Measurements from ENCODE around the gene WNT2B.

The WNT2B gene

DNA sequence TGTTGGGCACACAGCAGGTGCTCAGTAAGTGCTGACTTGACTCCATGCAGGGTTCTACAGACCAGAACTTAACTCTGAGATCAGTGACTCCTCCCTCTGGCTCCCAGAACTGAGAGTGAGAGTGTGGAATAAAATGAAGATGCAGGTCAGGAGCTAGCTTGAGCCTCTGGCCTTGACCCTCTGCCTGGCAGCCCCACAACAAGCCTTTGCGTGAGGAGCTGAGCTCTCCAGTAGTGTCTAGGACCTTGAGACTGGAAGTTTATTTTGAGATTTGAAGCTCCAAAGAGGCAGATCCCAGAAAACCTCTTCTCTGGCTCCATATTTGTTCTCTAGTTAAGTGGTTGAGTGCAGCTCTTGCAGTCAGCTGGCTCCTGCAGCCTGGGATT, 3.4 kb upstream of the WNT2B start:
- no peak for FAIRE-seq

DNA sequence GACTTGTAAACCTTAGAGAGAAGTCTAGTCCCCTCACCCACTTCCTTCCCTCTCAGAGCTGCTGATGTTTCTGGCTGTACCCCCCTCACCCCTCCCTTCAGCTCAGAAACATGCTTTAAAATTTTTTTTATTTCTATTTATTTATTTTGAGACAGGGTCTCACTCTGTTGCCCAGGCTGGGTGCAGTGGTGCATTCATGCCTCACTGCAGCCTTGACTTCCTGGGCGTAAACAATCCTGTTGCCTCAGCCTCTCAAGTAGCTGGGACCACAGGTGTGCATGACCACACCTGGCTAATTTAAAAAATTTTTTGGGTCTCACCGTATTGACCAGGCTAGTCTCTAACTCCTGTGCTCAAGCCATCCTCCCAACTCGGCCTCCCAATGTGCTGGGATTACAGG, 2.9 kb upstream of the WNT2B start:
- FAIRE-seq: no peak

DNA sequence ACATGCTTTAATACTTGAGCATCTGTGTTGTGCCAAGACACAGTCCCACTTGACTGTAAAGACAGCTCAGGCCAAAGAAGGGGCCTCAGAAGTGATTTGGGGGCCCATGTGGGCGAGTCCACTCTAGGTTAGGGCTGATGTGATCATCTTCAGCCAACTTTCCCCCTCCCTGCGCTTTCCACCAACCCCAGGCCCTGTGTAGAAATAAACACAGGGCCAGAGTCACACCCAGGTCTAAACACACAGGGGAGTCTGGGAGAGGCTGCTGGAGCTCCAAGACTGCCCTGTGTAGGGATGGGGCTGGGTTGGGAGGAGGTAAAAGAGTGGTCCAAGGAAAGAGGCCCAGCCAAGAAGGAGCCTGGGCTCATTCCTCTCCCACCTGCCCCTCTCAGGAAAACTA, 2.5 kb upstream of the WNT2B start:
- FAIRE-seq: no peak

DNA sequence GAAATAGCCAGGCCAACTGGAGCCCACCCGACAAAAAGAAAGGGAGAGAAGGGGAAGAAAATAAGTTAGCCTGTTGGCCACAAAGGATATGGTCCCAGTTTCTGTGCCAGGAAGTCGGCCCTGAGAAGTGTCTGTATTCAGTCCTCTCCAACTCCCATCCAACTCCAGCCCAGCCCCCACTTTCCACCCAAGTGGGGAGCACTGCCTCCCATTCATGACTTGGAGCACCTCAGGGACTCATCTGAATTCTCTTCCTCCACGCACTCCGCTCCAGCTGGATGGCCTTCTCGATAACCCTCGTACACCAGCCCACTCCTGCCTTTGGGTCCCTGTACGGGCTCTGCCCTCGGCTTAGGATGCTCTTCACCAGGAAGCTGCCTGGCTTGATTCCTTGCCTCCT, 2.0 kb upstream of the WNT2B start:
- FAIRE-seq: no peak

DNA sequence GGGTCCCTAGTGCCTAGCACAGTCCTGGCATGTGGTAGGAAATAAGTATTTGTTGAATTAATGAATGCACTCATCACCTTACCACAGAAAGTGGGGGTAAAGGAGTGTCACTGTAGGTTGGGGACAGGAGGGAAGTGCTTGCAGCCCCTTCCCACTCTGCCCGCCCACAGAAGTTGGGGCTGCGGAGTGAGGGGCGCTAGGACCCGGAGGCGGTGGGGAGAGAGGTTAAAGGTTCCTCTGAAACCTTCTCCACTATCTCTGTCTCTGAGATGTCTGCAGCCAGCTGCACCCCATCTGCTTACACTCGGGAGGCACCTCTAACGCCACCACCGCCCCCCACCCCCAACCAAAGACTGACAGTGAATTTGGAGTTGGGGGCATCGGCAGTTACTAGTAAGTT, 1.4 kb upstream of the WNT2B start:
- FAIRE-seq: no peak

DNA sequence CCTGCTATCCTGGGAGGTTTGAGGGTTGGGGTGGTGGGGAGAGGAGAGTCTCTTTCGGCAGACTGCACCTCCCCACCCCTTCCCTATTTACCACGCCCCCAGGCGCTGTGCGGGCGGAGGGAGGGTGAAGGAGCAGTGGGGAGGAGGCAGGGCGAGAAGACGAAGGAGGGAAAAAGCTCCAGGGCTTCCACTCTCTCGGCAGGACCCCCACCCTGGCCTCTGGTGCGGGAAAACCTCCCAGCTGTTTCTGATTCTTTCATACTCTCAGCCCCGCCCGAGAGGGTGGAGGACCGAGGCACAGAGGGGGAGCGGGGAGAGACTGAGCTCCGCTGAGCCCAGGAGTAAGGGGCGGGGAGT, 866 bp upstream of the WNT2B start:
- no peak for FAIRE-seq

DNA sequence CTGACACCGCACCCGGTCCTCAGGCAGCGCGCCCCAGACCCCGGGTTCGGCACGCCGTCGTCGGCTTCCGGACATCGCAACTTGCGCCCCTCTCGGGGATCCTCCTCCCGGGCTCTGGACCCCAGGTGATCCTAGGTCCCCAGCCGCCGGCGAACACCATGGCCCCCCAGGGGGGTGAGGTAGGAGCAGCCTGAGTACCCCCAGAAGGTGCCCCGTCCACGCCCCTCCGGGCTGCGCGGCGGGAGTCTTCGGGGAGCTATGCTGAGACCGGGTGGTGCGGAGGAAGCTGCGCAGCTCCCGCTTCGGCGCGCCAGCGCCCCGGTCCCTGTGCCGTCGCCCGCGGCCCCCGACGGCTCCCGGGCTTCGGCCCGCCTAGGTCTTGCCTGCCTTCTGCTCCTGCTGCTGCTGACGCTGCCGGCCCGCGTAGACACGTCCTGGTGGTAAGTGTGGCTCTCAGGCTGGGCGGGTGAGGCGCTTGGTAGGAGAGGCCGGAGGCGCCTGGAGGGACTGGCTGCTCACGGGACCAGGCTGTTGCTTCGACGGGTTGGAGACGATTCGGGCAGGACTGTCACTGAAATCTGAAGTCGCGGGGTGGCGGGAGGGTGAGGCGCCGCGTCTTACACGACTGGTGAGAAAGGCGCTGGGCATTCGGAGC, 367 bp downstream of the WNT2B start:
- FAIRE-seq: no peak

DNA sequence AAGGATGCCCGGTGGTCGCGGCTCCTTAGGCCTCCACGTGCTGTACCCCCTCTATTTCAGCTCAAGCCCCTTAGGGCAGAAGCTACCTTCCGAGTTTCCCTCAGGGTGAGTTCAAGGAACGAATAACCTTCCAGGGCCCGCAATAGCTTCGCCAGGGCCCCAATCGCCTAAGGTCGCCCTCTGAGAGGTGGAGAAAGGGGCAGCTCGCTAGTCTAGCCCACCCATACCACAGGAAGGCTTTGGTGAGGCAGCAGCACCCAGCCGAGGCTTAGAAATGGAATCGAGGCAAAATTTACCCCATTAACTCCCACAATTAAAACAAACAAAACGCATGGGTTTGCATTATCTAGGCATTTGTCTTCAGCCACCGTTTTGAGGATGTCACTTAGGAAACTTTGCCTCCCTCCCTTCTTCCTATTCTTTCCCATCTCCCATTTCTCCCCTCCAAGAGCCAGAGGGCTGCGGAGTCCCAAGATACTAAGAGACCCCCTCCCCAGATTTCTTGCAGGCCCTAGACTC, 954 bp downstream of the WNT2B start:
- FAIRE-seq: no peak

DNA sequence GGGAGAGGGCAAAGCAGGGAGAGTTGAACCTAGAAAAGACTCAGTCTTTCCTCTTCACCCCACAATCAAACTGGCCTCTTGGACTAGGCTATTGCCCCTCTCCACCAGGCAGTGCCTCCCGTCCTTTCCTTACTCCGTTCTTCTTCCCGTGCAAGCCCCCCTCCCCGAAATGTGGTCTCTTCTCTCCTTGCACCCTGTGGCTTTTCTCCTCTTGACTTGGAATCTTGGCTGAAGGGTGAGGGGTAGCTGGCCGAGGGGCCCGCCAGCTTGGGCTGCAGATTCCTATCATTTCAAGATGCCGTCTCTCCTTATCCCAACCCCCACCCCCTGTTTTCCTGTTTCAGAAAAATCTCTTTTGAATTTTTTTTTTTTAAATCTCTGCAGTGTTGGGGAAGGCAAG, 1.6 kb downstream of the WNT2B start:
- no peak for FAIRE-seq

DNA sequence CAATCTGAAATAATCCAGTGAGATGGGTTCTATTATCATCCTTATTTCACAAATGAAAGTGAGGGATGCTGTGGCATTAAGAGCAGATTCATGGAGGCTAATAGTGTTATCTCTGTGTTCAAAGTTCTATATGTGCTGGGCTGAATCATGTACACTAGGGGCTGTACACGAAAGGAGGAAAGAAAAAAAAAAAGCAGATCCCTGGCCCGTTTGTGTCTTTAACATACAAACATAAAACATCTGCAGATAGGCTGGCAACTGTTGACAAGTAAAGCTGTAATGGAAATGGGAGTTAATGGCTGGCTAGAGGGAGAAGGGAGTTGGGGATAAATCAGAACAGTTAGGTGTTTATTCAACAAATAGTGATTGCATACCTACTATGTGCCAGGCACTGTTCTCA, 3.1 kb downstream of the WNT2B start:
- FAIRE-seq: no peak

DNA sequence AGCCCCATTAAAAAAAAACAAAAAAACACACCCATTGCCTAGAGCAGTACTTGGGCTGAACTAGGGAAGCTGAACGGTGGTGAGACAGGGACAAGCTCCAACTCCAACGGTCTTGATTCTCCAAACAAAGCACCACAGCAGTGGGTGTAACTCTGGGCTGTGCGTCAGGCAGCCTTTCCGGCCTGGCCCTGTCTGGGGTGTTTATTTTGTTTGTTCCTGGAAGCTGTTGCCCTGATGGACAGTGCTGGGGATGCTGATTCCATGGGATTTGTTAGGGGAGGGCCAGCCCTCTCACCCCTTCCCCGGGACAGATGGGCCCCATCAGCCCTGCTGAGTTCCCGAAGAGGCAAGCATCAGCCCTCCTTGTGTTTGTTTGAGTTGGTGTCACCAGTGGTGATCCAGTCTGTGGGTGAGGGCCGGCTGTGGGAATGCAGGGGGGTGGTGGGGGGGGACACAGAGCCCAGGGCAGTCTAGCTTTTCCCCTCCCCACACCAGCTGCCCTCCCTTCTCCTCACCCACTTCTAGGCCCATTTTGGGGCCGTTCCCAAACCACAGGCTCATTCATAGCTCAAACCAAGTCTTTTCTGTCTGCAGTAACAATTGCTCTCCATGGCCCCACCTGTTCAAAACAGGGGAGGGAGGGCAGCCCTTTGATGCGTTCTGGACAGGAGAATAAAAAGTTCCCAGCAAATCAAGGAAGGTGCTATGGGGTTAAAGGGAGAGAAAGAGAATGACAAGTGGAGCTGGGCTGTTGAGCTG, 4.5 kb downstream of the WNT2B start:
- no peak for FAIRE-seq

DNA sequence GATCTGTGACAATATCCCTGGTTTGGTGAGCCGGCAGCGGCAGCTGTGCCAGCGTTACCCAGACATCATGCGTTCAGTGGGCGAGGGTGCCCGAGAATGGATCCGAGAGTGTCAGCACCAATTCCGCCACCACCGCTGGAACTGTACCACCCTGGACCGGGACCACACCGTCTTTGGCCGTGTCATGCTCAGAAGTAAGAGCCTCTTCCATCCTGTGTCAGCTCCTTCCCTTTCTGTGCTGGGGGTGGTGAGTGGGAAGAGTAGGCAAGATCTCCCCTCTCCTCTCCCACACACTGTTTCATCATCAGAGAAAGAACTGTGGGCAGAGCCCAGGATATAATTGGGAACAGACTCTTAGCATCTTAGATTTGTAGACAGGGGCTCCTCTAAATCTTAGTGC, 6.1 kb downstream of the WNT2B start:
- no peak for FAIRE-seq

DNA sequence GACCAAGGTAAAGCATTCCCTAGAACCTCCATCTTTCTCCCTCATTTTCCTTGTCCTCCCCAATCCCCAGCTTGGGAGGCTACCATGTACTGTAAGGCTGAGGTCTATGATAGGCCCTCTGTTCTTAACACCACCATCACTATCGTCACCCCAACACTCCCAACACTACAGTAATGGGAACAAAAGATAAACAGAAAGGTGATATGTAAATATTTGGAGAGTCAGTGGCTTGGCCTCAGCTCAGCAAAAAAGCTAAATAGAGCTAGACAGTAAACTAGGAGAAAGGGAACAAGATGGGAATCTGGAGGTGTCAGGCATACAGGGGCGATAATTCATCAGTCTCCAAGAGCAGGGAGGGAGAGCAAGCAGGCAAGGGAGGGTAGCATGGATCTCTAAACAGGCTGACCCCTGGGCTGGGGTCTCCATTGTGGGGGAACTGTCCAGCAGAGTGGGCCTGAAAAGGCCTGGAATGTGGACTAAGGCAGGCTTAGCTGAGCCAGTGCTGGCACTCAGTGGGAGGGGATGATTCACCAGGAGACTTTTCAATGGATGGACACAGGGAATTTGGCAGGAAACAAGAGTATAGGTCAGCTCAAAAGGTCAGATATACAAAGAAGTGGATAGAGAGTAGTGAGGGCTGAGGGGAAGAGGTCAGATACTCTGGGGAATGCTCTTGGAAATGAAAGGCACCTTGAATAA, 6.7 kb downstream of the WNT2B start:
- no peak for FAIRE-seq

DNA sequence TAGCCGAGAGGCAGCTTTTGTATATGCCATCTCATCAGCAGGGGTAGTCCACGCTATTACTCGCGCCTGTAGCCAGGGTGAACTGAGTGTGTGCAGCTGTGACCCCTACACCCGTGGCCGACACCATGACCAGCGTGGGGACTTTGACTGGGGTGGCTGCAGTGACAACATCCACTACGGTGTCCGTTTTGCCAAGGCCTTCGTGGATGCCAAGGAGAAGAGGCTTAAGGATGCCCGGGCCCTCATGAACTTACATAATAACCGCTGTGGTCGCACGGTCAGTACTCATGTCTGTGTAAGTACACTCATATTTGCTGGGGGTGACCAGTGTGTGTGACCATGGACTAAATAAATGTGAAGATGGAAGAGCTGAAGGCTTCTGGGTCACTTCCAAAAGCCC, 7.4 kb downstream of the WNT2B start:
- no peak for FAIRE-seq

DNA sequence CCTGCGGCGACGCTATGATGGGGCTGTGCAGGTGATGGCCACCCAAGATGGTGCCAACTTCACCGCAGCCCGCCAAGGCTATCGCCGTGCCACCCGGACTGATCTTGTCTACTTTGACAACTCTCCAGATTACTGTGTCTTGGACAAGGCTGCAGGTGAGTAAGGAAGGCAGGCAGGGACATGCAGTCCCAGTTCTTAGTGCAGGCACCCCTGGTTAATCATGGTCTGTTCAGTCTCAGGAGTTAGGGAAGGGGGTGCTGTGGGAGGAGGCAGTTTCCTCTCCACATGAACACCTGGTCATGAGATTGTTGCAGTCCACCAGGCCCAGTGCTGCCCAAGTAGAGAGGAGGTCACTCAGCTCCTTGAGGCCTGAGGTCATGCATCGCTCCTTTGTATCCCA, 8.5 kb downstream of the WNT2B start:
- FAIRE-seq: no peak

DNA sequence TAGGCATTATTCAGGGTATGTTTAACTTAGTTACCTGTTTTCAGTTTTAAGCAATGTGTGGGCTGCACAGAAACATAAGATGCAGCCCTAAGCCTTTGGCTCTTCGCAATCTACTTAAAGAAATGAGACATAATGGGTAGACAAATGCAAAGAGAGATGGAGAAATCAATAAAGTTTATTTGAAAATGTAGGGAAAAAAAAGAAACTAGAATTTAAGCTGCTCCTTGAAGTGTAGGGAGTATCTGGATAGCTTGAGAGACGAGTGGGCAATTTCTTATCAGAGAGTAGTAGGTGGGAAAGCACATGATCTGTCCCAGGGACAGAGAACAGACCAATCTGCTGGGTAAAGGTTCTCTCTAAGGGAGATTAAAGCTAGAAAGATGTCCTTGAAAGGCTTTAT, 8.9 kb downstream of the WNT2B start:
- FAIRE-seq: no peak

DNA sequence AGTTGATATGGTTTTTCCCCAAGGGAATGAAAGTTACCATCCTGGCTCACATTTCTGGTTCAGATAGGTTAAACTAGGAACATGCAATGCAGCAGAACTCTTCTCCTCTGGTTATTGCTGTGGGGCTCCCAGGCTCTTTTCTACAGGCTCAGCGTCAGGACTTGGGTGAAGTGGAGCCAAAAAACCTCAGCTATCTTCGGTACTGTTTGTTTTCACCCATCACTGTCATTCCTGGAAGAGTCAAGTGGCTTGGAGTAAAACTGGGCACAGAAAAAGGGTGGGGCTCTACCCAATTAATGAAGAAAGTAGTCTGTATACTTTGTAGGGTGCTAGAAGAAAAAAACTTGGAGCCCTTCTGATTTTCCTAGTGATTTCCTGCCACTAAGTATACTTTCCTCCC, 9.4 kb downstream of the WNT2B start:
- FAIRE-seq: no peak

DNA sequence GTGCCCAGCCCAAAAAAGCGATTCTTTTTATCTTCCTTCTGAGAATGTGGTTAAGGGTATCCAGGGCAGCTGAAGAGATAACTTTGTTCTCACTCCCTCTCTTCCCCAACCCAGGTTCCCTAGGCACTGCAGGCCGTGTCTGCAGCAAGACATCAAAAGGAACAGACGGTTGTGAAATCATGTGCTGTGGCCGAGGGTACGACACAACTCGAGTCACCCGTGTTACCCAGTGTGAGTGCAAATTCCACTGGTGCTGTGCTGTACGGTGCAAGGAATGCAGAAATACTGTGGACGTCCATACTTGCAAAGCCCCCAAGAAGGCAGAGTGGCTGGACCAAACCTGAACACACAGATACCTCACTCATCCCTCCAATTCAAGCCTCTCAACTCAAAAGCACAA, 11.4 kb downstream of the WNT2B start:
- FAIRE-seq: no peak

DNA sequence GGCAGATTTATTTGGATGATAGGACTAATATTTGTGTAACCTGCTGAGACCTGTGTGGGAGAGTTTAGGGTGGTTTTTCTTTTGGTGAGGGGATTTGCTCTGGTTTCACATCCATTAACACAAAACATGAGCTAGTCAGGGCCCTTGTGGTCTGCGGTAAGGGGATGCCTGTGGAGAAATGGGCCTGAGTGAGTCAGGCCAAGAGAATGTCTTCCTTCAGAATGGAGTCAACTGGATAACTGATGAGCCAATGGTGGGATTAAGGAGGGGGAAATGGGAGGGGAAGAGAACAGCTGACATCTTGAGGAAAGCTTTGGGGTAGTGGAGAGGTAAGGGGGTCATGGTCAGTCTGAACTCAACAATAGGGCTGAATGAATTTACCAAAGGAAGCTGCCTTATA, 13.9 kb downstream of the WNT2B start:
- FAIRE-seq: no peak

DNA sequence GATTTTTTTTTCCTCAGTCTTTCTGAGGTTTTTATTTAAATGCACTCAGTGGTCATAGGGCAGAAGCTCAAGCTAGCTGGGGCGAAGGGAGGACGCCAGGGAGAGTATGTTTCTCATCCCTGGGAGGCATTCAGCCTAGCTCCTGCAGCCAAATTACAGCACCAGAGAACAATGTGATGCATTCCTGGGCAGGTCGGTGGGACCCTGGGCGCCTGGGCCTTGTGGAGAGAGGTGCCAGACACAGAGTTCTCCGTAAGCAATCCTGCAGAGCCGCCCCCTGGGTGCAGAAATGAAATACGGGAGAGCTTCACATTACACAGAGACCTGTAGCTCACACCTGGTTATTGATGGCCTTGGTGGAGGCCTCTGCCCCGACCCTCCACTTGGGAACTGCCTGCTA, 15.5 kb downstream of the WNT2B start:
- no peak for FAIRE-seq

DNA sequence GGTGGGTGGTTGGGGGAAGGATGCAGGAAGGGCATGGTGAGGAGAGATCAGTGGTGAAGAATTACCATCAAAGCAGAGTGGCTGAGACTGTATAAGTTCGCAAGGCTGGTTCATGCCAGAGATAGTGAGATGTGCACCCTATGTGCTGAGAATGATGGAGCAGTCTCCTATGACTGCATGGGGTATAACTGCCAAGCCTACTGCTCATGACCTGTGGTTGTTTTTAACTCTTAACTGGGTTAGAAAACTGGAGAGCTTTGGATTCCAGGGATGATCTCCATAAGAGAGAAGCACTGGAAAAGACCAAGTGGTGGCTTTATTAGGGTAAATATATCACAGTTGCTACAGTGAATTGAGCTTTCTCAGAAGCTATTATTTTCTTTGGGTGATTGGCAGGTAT, 16.2 kb downstream of the WNT2B start:
- no peak for FAIRE-seq

DNA sequence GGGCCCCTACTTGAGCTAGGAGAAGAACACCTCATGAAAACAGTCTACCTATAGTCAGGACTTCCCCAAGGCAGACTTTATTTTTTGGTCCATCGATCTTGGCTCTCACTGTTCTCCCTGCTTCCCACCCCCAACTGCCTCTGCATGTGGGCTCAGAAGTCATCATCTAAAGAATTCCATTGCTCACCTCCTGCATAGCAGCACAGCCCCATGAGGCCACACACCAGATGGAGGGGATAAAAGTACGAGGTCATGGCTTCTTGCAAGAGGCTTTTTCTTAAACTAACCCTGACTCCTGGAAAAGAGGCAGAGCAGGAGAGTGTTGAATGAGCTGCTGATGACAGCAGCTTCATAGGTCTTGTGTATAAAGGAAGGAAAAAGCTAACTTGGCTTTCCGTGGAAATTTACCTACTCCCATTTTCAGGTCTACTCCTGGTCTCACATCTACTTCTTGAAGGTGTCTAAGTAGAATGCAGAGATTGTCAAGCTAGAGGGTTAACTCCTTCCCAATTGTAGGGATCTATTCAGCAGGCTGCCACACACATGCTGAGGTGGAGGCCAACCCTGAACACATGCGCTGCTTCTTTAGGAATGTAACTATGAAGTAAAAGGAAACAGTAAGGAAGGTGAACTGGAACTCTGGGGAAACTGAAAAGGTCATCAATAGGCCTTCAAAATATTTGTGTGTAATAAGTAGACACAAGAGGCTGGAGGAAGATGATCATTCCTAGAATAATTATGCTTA, 18.7 kb downstream of the WNT2B start:
- FAIRE-seq: no peak

DNA sequence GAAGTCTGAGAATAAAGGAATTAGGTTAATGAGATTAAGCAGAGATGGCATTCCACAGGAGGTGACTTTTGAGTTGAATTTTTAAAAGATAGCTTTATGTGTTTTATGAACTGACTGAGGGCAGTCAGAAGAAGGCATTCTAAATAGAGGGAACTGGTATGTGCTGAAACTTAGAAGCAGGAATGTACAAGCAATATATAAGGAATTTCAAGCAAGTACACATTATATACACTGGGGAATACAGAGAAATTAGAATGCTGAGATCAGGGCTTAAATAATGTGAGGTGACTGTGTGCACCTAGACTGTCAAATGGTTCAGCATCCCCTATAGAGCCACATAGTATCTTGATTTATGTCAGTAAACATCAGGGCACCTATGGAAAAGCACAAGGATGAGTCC, 19.3 kb downstream of the WNT2B start:
- FAIRE-seq: no peak

DNA sequence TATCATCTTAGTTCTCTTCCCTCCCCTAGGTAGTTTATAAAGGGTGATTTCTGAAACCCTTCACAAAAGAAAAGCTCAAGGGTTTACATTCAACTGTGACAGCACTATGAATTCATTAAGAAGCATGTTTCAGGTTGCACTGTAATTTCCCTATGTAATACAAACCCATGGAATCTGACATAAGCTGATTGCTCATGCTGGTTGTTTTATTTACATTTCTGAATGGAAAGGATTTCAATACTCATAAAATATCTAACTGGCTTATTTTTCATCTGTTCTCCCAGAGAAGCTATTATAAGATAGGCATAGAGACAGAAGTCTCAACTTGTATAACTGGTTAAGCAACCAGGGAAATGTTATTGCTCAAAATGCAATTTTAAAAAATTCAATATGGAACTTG, 20.5 kb downstream of the WNT2B start:
- FAIRE-seq: no peak
